ENCODE measurements around the gene NAB1. TPM values are rescaled to one million over a fixed set of nuclear protein-coding genes. Genes with fewer than 3 reads are reported as not detected.

NAB1 gene
- total RNA-seq, 1 experiment from 2014 or later, result 17.0 TPM

GRCh38 chr2:190722061-190722759 lies 73.3 kb downstream of the NAB1 start:
- Histone ChIP-seq H3K27ac (no peak overlapping the region), H3K9me2 (ENCODE audit: insufficient read depth) (no peaks in the 10 kb centered on the region), H4K20me1 (ENCODE audit: insufficient read depth) (no peaks in the 10 kb centered on the region), H3K27me3 (ENCODE audit: insufficient read depth, low read depth) (no peaks in the 10 kb centered on the region), H3K4me1 (replicated peaks; ENCODE audit: insufficient read depth) (peaks cover 27% of the 10 kb centered on the region), H3K9me3 (ENCODE audit: insufficient read depth, low read depth) (no peaks in the 10 kb centered on the region), H3F3A (ENCODE audit: insufficient read depth, low read depth) (peaks cover 19% of the 10 kb centered on the region), H3K36me3 (ENCODE audit: low read depth) (no peaks in the 10 kb centered on the region), H3K4me2 (no peak overlapping the region), H3K79me2 (ENCODE audit: low read depth) (no peaks in the 10 kb centered on the region), H2AFZ (no peak overlapping the region), H3K4me3 (no peak overlapping the region)
- BruUV-seq (replicated peaks), result no TSS peak
- no peak for DNase-seq
- no peak for TF ChIP-seq CTCF (conservative IDR thresholded peaks at IDR 0.05)
- TF ChIP-seq EZH2 (IDR thresholded peaks at IDR 0.05; ENCODE audit: low read depth), result no peak
- CTCF ChIA-PET, result no interaction called here
- POLR2A ChIA-PET (ENCODE audit: unreplicated experiment), result no interaction called here
- intact Hi-C loops (cut with micrococcal nuclease; ENCODE audit: unreplicated experiment), result no loop called here

GRCh38 chr2:190722835-190723234 lies 74.0 kb downstream of the NAB1 start:
- POLR2A ChIA-PET (ENCODE audit: unreplicated experiment), result no interaction called here
- Histone ChIP-seq H3K27me3 (ENCODE audit: insufficient read depth, low read depth) (no peaks in the 10 kb centered on the region), H3K27ac (no peak overlapping the region), H3K4me1 (replicated peaks; ENCODE audit: insufficient read depth) (peaks cover 26% of the 10 kb centered on the region), H4K20me1 (ENCODE audit: insufficient read depth) (no peaks in the 10 kb centered on the region), H3K4me3 (no peak overlapping the region), H3K9me3 (ENCODE audit: insufficient read depth, low read depth) (no peaks in the 10 kb centered on the region), H3K36me3 (ENCODE audit: low read depth) (no peaks in the 10 kb centered on the region), H3K9me2 (ENCODE audit: insufficient read depth) (no peaks in the 10 kb centered on the region), H3K4me2 (no peak overlapping the region), H3F3A (ENCODE audit: insufficient read depth, low read depth) (peaks cover 19% of the 10 kb centered on the region), H2AFZ (no peak overlapping the region), H3K79me2 (ENCODE audit: low read depth) (no peaks in the 10 kb centered on the region)
- intact Hi-C loops (cut with micrococcal nuclease; ENCODE audit: unreplicated experiment), result no loop called here
- TF ChIP-seq CTCF (conservative IDR thresholded peaks at IDR 0.05), result no peak
- TF ChIP-seq EZH2 (IDR thresholded peaks at IDR 0.05; ENCODE audit: low read depth), result no peak
- no TSS peak for BruUV-seq (replicated peaks)
- CTCF ChIA-PET, result no interaction called here
- no peak for DNase-seq

GRCh38 chr2:190723397-190724090 lies 74.7 kb downstream of the NAB1 start:
- no TSS peak for BruUV-seq (replicated peaks)
- Histone ChIP-seq H3K27ac (no peak overlapping the region), H3K4me2 (no peak overlapping the region), H3K79me2 (ENCODE audit: low read depth) (no peaks in the 10 kb centered on the region), H3K9me2 (ENCODE audit: insufficient read depth) (no peaks in the 10 kb centered on the region), H3F3A (ENCODE audit: insufficient read depth, low read depth) (peaks cover 13% of the 10 kb centered on the region), H3K9me3 (ENCODE audit: insufficient read depth, low read depth) (no peaks in the 10 kb centered on the region), H3K4me3 (no peak overlapping the region), H3K27me3 (ENCODE audit: insufficient read depth, low read depth) (no peaks in the 10 kb centered on the region), H3K36me3 (ENCODE audit: low read depth) (no peaks in the 10 kb centered on the region), H2AFZ (no peak overlapping the region), H3K4me1 (replicated peaks; ENCODE audit: insufficient read depth) (peaks cover 19% of the 10 kb centered on the region), H4K20me1 (ENCODE audit: insufficient read depth) (no peaks in the 10 kb centered on the region)
- intact Hi-C loops (cut with micrococcal nuclease; ENCODE audit: unreplicated experiment), result no loop called here
- no peak for TF ChIP-seq EZH2 (IDR thresholded peaks at IDR 0.05; ENCODE audit: low read depth)
- TF ChIP-seq CTCF (conservative IDR thresholded peaks at IDR 0.05), result no peak
- CTCF ChIA-PET, result no interaction called here
- no peak for DNase-seq
- POLR2A ChIA-PET (ENCODE audit: unreplicated experiment), result no interaction called here

Measured in PC-9 (cell line).